Transverse colon (tissue), 4 donors: ENCODE results near the gene KCNG4.
A peak's percentile ranks its signal among the peaks of the same experiment; 100 is the strongest.

Source experiments
- POLR2A ChIP-seq: fragments of 450-650 bp; IDR thresholded peaks from one replicate; pipeline ENCODE4 v1.6.1; 2016; ENCODE audit warnings: antibody characterized with exemption, mild to moderate bottlenecking, moderate library complexity
- POLR2AphosphoS5 ChIP-seq, 3 donors: sonication (generic); formaldehyde crosslinking; IDR thresholded peaks; one replicate each; pipeline ENCODE4 v1.6.1; 2016; ENCODE audit warnings: antibody characterized with exemption in 3 of 3
- TF ChIP-seq, protein P1 (sequence below), 5 experiments: fragments of 200-600 bp in 3 of 5; fragments of 450-650 bp in 2 of 5; sonication (generic) in 3 of 5; IDR thresholded peaks; 1 replicate in 2 of 5; 2 replicates in 3 of 5; pipeline ENCODE4 v1.5.1; 2016 to 2017; ENCODE audit warnings: antibody characterized with exemption in 5 of 5, inconsistent platforms in 3 of 5, mild to moderate bottlenecking in 2 of 5, moderate library complexity in 1 of 5

DNA sequence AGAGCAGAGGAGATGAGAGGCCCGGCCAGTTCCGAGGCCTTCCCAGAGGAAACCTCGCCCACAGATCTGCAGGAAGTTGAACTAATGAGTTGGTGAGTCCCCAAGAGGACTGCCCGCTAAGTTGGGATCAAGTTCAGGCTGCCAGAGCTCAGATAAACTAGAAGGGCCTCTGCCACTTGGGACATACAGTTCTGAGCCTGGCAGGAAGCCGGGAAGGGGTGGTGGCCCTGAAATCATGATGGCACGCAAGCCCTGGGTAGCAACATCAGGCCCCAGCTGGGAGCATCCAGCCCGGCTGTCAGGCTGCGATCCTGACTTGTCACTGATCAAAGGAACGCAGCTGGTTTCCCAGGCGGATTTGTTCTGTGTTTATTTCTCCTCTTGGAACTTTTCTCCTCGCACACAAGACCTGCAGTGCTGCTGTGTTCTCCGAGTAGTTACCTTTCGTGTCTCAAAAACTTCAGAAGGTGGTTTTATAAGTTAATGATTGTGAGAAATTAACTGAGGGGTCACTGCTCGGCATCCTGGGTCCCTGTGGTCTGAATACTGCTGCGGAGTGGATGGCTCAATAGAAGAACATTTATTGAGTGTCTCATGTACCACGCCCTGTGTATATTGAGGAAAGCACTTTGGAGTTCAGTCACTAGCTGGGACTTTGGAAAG is 46.9 kb upstream of the KCNG4 start:
- TF ChIP-seq, protein P1, sequence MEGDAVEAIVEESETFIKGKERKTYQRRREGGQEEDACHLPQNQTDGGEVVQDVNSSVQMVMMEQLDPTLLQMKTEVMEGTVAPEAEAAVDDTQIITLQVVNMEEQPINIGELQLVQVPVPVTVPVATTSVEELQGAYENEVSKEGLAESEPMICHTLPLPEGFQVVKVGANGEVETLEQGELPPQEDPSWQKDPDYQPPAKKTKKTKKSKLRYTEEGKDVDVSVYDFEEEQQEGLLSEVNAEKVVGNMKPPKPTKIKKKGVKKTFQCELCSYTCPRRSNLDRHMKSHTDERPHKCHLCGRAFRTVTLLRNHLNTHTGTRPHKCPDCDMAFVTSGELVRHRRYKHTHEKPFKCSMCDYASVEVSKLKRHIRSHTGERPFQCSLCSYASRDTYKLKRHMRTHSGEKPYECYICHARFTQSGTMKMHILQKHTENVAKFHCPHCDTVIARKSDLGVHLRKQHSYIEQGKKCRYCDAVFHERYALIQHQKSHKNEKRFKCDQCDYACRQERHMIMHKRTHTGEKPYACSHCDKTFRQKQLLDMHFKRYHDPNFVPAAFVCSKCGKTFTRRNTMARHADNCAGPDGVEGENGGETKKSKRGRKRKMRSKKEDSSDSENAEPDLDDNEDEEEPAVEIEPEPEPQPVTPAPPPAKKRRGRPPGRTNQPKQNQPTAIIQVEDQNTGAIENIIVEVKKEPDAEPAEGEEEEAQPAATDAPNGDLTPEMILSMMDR (IDR thresholded peaks at IDR 0.05): no peak
- TF ChIP-seq POLR2AphosphoS5 (IDR thresholded peaks at IDR 0.05) (peak; percentile 52 to 67 (median 65)), POLR2A (no peak)
